ENCODE measurements around the gene SNED1.
"Not testable (repeated sequence)": the region's sequence is repeated elsewhere in the genome, so short reads cannot be mapped to it uniquely, and the experiment has no call there.

SNED1 gene

DNA sequence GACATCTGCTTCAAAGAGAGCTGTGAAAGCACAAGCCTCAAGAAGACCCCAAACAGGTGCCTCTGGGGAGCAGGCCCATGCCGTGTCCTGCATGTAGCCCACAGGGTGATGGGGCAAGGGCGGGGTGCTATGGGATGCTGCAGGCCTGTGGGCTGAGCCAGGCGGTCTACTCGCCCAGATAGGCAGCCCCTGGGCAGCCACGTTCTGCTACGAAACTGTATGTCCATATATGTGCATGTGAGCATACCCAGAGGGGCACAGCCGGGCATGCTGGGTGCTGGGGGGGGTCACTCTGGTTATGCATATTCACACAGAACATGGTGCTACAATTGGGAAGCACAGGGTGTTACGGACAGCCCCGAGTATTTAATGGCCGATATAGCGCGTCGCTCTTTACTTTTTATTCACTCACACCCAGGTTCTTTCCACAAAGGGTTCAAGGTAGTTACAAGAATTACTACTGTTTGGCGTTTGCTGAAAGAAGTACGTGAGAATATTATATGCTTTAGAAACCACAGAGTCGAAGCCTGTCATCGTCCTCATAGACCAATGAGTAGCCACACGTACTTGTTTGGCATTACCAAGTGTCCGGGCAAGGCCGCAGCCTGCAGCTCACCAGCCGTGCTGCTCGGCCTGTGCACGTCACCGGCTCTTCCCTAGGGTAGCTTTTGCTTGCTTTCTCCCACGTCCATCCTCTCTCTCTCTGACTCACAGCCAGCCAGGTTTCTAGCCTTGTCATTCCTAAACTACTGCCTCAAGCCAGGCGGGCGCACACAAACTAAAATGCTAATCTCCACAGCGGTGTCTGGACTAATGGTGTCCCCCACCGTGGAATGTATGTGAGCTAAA lies 89.2 kb downstream of the SNED1 start:
- peak; percentile 27 for DNase-seq (ENCODE audit: low spot score)

DNA sequence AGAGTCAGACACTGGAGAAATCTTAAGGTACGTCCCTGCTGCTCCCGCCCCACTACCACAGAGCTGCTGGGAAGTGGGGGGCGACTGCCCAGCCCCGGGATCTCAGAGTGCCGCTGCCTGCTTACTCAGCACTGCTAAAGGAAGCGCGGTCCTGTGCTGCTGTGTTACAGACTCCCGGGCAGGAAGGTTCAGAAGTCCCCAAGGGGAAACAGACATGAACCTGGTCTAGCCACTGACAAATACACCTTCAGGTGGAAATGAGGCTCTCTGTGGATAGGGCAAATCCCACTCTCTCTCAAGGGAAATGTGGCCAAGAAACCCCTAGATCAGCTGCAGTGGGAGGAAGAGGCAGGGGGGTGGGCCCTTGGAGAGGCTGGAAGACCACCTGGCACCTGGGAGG lies 90.0 kb downstream of the SNED1 start:
- DNase-seq (ENCODE audit: low spot score) = peak; percentile 47

DNA sequence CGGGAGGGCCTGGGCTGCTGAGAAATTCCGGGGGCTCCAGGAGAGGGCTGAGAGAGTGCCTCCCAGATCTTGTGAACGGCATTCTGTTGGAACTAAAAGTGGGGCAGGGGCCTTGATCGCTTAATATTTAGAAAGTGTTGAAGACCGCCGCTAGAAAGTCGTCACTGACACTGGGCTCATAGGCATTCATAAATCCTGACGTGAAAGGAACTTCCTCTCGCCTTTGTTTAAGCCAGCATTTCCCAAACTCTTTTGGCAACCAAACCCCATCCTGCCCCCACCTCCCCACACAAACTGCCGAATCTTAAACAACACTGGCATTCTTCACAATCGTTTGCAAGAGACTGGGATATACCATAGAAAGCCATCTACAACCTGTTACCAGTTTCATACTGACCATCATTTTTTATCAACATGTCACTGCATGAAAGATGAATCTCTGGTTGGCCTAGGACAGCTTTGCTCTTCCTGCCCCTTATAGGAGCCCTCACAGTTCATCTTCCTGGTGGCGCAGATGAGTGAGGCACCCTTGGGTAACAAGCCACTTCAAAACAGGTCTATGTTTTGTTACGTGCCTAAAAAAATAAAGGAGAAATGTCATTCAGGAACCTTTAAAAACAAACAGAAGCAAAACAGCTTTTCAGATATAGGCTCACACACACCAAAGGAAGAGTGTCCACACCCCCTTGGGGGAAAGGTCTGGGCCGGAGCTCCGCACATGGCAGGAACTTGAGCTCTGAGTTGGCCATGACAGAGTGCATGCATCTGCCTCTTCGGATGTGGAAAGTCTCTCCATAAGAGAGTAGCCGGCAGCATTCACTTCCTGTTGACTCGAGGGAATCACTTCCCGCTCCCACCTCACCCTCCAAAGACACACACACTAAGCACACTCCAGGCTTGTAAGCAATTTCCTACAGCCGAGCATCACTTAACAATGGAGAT lies 90.6 kb downstream of the SNED1 start:
- DNase-seq (ENCODE audit: low spot score) = peak; percentile 90

DNA sequence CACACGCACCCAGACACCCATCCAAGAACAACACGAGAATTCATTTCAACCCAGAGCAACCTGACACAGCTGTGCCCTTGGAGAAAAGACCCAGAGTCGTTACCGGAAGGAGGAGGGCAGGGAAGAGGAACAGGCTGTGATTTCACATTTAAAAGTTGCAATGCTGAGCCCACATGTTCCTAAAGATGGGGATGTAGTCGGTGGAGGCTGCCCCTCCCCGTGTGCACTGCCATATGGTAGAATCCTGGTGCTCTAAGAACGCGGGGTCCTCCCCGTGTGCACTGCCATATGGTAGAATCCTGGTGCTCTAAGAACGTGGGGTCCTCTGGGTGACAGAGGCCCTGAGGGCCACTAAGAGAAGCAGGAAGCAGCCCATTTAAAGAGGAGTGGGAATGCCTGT lies 92.8 kb downstream of the SNED1 start:
- no peak for DNase-seq (ENCODE audit: low spot score)

DNA sequence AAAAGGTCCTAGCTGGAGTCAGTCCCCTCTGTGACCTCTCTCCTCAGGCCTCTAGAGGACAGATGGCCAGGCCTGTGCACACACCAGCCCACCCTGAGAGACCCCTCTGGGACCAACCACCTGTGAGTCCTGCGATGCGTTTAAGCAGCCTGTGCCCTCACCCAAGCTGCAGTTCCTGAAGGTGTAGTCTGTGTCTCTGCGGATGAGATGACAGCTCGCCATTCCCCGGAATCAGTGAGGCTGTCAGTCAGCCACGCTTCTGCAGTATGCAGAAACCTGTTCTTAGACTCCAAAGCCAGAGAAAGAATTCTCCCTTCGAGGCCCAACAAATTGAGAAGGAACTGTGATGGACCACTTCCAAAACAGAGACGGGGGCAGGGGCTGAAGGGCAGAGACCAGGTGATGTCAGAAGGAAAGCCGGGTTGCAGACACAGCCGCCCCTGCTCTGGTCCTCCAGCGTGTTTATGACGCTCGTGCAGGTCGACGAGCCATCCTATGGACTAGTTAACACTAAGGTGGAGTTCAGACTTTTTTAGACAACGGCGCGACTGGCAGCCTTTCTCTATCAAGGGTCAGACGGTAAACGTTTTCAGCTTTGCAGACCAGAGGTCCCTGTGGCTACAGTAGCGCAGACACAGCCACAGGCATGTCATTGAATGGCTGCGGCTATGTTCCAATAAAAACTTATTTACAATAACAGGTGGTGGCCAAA lies 93.5 kb downstream of the SNED1 start:
- no peak for DNase-seq (ENCODE audit: low spot score)

DNA sequence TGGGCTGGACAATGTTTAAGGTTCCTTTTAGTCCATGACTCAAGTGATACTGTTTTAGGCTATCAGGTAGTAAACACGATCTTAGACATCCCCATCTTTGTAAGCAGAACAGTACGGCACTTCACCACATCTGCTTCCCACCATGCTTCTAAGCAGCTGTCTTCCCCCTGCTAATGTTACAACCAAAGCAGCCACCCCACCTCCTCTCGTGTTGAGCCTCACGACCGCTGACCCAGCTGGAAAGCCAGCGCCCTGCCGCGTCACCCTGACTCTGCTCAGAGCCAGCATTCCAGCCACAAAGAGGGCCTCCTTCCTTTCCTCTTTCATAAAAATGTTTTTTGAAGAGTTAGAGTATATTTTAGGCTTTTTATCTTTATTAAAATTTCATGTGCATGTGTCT lies 94.3 kb downstream of the SNED1 start:
- no peak for DNase-seq (ENCODE audit: low spot score)

DNA sequence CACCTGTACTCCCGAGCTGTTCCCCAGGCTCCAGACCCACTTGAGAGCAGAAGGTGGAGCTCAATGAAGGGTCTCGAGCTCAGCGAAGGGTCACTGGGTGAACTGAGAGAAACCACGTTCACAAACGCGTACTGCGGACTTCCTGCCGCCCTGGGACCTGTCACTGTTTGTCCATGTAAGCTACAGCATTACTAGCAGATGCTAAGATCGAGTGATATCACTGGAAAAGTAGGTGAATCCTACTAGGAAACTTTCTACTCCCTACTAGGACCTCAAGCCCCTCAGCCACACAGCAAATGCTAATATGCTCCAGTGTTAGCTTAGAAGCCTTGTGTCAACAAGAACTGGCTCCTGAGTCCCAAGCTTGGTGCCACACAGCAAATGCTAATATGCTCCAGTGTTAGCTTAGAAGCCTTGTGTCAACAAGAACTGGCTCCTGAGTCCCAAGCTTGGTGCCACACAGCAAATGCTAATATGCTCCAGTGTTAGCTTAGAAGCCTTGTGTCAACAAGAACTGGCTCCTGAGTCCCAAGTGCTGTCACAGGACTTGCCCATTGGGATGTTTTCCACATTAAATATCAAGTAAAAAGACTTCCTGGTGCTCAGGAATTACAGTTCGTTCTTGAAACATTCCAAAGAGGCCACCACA lies 94.8 kb downstream of the SNED1 start:
- DNase-seq (ENCODE audit: low spot score) = not testable (repeated sequence)

DNA sequence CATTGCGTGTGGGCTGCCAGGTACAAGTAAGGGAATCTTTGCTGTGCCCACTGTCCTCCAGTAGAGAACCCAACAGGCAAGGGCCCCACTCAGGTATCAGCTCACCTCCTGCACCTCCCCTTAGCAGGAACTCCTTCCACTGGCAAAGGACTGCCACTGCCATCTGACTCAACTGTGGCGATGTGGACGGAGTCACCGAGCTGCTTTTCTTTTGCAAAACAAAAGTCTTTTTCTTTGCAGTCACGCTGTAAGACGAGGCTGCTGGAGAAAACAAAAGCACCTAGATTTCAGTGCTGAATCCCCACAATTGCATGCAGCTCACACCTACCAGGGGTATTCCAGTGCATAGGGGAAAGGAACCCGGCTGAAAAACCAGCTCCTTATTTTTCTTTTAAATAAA lies 95.8 kb downstream of the SNED1 start:
- DNase-seq (ENCODE audit: low spot score) = no peak

DNA sequence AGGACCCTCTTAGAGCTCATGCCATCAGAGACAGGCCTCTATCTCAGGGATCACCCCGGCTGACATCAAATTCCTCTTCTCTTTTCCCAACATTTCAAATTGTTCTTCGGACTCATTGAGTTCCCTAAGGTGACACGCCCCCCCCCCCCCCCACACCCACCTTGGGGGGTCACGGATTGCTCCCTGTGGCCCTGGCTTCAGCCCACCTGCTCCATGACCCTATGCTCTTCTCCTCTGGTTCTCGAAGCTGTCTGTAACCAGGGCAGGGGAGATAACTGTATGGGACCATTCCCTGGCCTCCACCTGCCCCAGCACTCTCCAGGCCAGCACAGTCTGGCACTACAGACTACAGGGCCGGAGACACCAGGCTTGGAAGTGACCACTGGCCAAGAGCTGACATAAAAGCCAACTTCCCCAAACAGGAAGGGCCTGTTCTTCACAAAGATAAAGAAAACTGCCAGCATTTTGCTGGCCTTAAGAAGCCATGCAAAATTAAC lies 96.6 kb downstream of the SNED1 start:
- no peak for DNase-seq (ENCODE audit: low spot score)

DNA sequence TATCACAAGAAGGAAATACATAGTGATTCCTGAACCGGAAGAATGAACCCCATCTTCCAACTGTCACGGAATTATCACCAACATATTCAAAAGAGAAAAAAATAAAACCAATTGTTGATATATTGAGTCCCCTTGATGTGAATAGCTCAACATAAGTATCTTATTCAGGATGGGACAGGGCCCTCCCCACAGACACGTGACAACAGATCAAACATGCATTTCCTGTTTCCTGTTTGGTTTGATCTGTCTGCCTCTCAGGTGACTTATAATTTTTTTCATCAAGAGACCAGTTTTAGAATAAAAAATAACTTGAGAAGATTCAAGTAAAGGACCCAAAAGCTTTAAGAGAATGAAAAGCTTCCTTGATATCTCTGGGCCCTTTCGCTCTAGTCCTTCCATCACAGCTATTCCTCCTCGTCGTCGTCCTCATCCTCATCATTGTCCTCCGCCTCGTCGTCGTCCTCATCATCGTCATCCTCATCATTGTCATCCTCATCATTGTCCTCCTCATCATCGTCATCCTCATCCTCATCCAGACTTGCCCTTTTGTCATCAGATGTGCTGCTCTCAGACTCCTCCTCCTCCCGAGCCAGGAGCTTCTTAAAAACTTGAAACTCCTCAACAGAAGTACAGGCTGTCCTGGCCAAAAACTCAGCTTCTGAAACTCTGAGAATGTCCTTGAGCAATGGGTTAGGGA lies 97.3 kb downstream of the SNED1 start:
- no peak for DNase-seq (ENCODE audit: low spot score)

DNA sequence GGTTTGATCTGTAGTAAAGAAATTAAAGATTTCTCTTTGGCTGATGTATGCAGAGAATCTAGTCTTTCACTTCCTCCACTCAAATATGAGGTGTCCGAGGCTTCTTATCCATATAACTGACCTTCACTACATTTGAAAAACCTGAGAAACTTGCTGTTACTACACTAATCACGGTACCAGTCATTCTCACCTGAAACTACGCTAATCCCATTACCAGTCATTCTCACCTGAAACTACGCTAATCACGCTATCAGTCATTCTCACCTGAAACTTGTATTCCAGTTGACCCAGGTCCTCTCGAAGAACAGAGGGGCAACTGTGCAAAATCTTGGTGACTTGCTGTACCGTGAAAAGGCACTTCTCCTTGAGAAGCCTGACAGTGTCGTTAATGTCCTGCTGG lies 98.6 kb downstream of the SNED1 start:
- DNase-seq (ENCODE audit: low spot score) = no peak

DNA sequence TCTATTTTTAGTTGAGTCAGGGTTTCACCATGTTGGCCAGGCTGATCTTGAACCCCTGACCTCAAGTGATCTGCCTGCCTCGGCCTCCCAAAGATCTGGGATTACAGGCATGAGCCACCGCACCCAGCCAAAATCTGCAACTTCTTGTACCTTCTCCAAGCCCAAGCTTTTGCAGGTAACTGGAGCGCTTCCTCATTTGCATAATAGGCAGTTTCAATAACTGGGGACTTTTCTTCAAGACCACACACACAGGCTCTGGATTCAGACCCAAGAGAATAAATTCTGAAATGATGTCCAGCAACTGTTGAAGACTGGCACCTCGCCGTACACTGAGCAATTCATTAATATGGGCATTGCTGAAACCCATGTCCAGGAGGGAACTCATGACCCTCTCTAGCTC lies 100.8 kb downstream of the SNED1 start:
- DNase-seq (ENCODE audit: low spot score) = no peak

DNA sequence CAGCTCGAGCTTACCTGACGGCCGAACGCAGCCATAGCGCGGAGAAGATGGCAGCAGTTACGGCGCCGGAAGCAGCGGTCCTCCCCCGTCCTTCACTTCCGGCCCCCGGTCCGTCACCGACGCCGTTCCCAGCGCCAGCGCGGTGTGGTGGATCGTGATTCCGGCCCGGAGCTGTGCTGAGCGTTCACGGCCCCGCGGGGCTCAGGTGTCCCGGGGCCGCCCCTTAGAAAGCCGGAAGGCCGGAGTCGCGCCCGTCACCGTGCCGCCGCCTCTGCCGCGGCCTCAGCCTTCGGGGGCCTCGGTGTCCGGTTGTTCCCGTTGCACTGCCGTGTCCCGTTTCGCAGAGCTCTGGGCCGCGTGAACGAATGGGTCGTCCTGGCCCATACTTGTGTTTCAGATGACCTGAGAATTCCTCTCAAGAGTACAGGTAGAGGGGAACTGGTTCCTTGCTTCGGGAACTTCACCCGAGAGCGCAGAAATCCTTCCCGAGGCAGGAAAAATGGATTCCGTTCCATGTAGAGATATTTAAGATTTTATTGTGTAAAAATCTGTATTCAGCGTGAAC lies 103.9 kb downstream of the SNED1 start, which contains the start of gene MTERF4:
Gene MTERF4, minus strand, starts transcription at position 49 of the 565 bp plus-strand sequence. Its CDS starts 14 bp downstream, at position 35.
- peak; percentile 74 for DNase-seq (ENCODE audit: low spot score)

DNA sequence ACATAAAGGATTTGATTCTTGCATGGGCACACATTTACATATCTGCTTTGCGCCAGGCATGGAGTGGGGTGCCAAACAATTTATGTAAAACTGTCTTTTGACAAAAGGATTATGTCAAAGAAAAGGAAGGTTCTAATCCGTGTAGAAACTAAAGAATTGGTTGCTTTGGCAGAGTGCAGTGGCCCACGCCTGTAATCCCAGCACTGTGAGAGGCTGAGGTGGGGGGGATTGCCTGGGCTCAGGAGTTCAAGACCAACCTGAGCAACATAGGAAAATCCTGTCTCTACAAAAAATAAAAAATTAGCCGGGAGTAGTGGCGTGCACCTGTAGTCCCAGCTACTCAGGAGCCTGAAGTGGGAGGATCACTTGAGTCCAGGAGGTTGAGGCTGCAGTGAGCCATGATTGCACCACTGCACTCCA lies 104.8 kb downstream of the SNED1 start:
- DNase-seq (ENCODE audit: low spot score) = no peak

DNA sequence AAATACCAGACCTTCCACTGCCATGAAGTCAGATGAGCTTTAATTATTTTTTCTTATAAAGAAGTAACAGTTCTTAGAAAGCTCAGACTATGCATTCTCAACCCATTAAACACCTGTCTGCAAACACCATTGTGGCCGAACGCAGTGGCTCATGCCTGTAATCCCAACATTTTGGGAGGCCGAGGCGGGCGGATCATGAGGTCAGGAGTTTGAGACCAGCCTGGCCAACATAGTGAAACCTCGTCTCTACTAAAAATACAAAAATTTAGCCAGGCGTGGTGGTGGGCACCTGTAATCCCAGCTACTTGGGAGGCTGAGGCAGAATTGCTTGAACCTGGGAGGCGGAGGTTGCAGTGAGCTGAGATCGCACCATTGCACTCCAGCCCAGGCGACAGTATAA lies 106.2 kb downstream of the SNED1 start:
- not testable (repeated sequence) for DNase-seq (ENCODE audit: low spot score)

DNA sequence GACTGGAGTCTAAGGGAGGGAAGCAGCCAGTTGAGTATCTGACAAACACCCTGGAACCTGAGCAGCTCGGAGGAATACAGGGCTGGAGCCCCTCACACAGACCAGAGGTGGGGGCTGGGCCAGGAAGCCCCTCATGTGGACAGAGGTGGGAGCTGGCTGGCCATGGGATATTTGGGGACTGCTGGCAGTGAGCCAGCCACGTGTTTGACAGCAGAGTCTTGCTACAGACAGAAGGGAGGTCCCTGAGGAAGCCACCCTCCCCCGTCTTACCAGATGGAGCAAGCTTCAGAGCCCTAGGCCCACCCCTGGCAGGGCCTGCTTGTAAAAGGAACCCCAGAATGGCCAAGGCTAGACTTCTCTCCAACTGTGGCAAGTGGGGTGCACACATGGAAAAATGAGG lies 107.2 kb downstream of the SNED1 start:
- DNase-seq (ENCODE audit: low spot score) = no peak

DNA sequence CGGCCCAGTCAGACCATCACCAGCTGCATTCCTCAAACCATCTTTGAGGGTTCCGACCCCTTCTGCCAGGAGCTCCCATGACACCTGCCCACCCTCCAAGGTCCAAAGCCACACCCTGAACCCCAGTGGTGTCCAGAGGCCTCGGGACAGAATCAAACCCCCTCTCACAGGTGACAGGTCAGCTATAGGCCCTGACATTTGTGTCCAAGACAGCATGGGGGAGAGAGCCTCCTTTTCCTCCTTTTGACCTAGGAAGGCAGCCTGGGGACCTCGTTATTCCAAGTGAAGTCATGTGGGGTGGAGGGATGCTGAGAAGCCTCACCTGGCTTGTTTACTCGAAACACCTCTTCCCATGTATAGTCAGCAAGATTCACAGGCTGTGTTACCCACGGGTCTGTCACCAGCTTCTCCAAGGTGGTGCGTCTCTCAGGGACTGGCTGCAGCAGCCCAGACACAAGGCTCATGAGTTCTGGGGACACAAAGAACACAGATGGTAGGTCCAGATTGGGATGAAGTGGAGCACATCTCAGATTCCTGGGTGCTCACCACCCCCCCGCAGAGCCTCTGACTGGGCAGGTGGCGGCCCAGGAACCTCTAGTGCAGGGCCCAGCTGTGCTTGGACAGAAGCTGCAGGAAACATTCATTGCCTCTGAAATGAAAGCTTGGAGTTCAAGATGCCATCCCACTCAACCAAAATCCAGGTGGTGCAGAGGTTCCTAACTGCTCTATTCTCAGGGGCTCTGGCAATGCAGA lies 108.8 kb downstream of the SNED1 start:
- DNase-seq (ENCODE audit: low spot score) = no peak

DNA sequence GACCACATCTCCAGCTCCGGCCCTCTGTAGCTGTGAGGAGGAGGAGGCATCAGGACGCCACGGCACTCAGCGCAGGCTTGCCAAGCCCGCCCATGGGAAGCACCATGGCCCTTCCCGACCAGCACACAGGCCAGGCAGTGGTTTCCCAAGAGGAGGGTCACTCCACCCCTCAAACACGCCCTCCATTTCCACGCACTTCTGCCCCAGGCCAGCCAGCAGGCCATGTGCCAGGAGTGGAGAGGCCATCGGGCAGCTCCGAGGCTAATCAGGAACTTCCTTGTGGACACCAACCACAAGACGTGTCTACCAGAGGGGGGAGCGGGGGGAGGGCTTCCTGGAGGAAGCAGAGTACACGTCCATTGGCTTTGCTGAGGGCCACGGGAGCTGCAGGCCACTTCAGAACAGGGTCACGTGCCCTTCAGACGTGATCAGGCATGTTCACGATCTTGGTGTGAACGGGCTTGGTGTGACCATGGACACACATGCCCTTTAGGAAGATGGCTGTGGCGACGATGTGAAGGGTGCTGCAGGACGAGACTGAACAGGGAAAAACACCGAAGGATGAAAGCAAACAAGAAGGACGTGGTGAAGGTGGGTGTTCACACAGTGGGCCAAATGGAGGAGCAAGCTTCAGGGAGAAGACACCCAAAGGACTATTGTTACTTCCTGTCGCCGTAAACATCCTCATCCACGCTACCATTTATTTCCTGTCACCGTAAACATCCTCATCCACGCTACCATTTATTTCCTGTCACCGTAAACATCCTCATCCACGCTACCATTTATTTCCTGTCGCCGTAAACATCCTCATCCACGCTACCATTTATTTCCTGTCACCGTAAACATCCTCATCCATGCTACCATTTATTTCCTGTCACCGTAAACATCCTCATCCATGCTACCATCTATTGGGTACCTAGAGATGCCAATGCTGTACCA lies 110.1 kb downstream of the SNED1 start:
- no peak for DNase-seq (ENCODE audit: low spot score)

All from kidney capillary endothelial cell (primary cell).